Measurements from ENCODE around the gene PXMP2. TPM values are rescaled to one million over a fixed set of nuclear protein-coding genes. Genes with fewer than 3 reads are reported as not detected.

The PXMP2 gene
- total RNA-seq, 1 experiment from 2014 or later, result 42.7 TPM

- no peak for DNase-seq
- Histone ChIP-seq H3K27me3 (ENCODE audit: low read length) (no peaks in the 10 kb centered on the region), H3K9ac (ENCODE audit: low read length) (no peak overlapping the region), H3K4me1 (ENCODE audit: insufficient read depth, low read length) (no peaks in the 10 kb centered on the region), H3K27ac (ENCODE audit: low read length) (no peak overlapping the region), H3K9me2 (replicated peaks; ENCODE audit: low read length) (no peaks in the 10 kb centered on the region), H3F3A (ENCODE audit: low read length, unreplicated experiment) (peaks cover 11% of the 10 kb centered on the region), H3K79me2 (ENCODE audit: low read length) (no peaks in the 10 kb centered on the region; the same call in 1 of the 2 replicates), H3K9me3 (ENCODE audit: low read length) (no peaks in the 10 kb centered on the region), H2AFZ (ENCODE audit: low read length) (no peak overlapping the region), H3K36me3 (ENCODE audit: low read depth, low read length) (peaks cover 66% of the 10 kb centered on the region), H4K20me1 (ENCODE audit: low read length) (peaks cover 6% of the 10 kb centered on the region; the same call in 1 of the 2 replicates), H3K4me2 (ENCODE audit: low read length) (no peak overlapping the region), H3K4me3 (ENCODE audit: low read length) (no peak overlapping the region)
- ATAC-seq, result no peak
- TF ChIP-seq EZH2 (IDR thresholded peaks at IDR 0.05; ENCODE audit: low read length, unreplicated experiment) (no peak), CTCF (conservative IDR thresholded peaks at IDR 0.05; ENCODE audit: low read depth, low read length) (no peak), EZH2phosphoT487 (IDR thresholded peaks at IDR 0.05; ENCODE audit: borderline replicate concordance, low read length) (no peak)
- no TSS peak for BruUV-seq (replicated peaks)
- ChIA-PET CTCF (no interaction called here), POLR2A (ENCODE audit: unreplicated experiment) (no interaction called here)
- intact Hi-C loops (cut with micrococcal nuclease), result no loop called here
These were observed 41.1 kb downstream of the PXMP2 start for GRCh38 chr12:132728502-132728901.

GRCh38 chr12:132729541-132730320 is 42.3 kb downstream of the PXMP2 start:
- DNase-seq (peak; percentile 23), ATAC-seq (peak; percentile 25; the same call in 1 of the 2 replicates)
- Histone ChIP-seq H3K36me3 (ENCODE audit: low read depth, low read length) (peaks cover 67% of the 10 kb centered on the region), H3K4me3 (ENCODE audit: low read length) (no peak overlapping the region), H3K27me3 (ENCODE audit: low read length) (no peaks in the 10 kb centered on the region), H3K79me2 (ENCODE audit: low read length) (no peaks in the 10 kb centered on the region), H3K9ac (ENCODE audit: low read length) (no peak overlapping the region), H3K9me2 (replicated peaks; ENCODE audit: low read length) (no peaks in the 10 kb centered on the region), H3K4me1 (ENCODE audit: insufficient read depth, low read length) (no peaks in the 10 kb centered on the region), H3K27ac (ENCODE audit: low read length) (no peak overlapping the region), H3F3A (ENCODE audit: low read length, unreplicated experiment) (peaks cover 5% of the 10 kb centered on the region), H3K4me2 (ENCODE audit: low read length) (no peak overlapping the region), H4K20me1 (ENCODE audit: low read length) (no peaks in the 10 kb centered on the region), H3K9me3 (ENCODE audit: low read length) (no peaks in the 10 kb centered on the region), H2AFZ (ENCODE audit: low read length) (no peak overlapping the region)
- ChIA-PET CTCF (no interaction called here), POLR2A (ENCODE audit: unreplicated experiment) (no interaction called here)
- TF ChIP-seq EZH2phosphoT487 (IDR thresholded peaks at IDR 0.05; ENCODE audit: borderline replicate concordance, low read length), result no peak
- no peak for TF ChIP-seq CTCF (conservative IDR thresholded peaks at IDR 0.05; ENCODE audit: low read depth, low read length)
- no peak for TF ChIP-seq EZH2 (IDR thresholded peaks at IDR 0.05; ENCODE audit: low read length, unreplicated experiment)
- intact Hi-C loops (cut with micrococcal nuclease), result no loop called here
- no TSS peak for BruUV-seq (replicated peaks)

- Histone ChIP-seq H3K27me3 (ENCODE audit: low read length) (no peaks in the 10 kb centered on the region), H3K9me2 (replicated peaks; ENCODE audit: low read length) (no peaks in the 10 kb centered on the region), H3K4me1 (ENCODE audit: insufficient read depth, low read length) (no peaks in the 10 kb centered on the region), H3K9me3 (ENCODE audit: low read length) (no peaks in the 10 kb centered on the region), H3F3A (ENCODE audit: low read length, unreplicated experiment) (peaks cover 5% of the 10 kb centered on the region), H3K4me2 (ENCODE audit: low read length) (no peak overlapping the region), H4K20me1 (ENCODE audit: low read length) (no peaks in the 10 kb centered on the region), H3K79me2 (ENCODE audit: low read length) (no peaks in the 10 kb centered on the region), H3K27ac (ENCODE audit: low read length) (no peak overlapping the region), H3K36me3 (ENCODE audit: low read depth, low read length) (peaks cover 70% of the 10 kb centered on the region), H3K9ac (ENCODE audit: low read length) (no peak overlapping the region), H3K4me3 (ENCODE audit: low read length) (no peak overlapping the region), H2AFZ (ENCODE audit: low read length) (no peak overlapping the region)
- TF ChIP-seq EZH2 (IDR thresholded peaks at IDR 0.05; ENCODE audit: low read length, unreplicated experiment) (no peak), CTCF (conservative IDR thresholded peaks at IDR 0.05; ENCODE audit: low read depth, low read length) (no peak)
- BruUV-seq (replicated peaks), result no TSS peak
- DNase-seq, result no peak
- ATAC-seq, result 0 out of 2 replicates have a peak, but pooled peaks have one; percentile 9
- CTCF ChIA-PET, result no interaction called here
- POLR2A ChIA-PET (ENCODE audit: unreplicated experiment), result no interaction called here
- intact Hi-C loops (cut with micrococcal nuclease), result no loop called here
These were observed 43.0 kb downstream of the PXMP2 start for GRCh38 chr12:132730353-132730752.
